Measurements from ENCODE around the gene EXOC6B. TPM values are rescaled to one million over a fixed set of nuclear protein-coding genes. Genes with fewer than 3 reads are reported as not detected.

EXOC6B gene
- total RNA-seq, 1 donor from 2014 or later, result 33.0 TPM

DNA sequence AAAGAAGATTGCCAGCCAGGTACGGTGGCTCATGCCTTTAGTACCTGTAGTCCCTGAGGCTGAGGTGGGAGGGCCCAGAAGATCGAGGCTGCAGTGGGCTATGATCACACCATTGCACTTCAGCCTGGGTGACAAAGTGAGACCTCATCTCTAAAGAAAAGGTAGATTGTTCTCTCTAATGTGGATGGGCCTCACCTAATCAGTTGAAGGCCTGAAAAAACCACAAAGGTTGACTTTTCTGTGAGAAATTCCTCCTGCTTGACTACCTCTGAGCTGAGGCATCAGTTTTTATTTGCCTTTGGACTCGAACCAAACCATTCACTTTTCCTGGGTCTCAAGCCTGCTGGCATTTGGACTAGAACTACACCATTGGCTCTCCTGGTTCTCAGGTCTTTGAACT lies 536.1 kb downstream of the EXOC6B start:
- ATAC-seq, result no peak
- intact Hi-C loops (cut with DNase I), result no loop called here
- Histone ChIP-seq H3K4me3 (no peak overlapping the region), H3K27me3 (ENCODE audit: low read depth) (no peaks in the 10 kb centered on the region), H3K36me3 (no peaks in the 10 kb centered on the region), H3K4me1 (no peaks in the 10 kb centered on the region), H3K27ac (no peak overlapping the region), H3K9me3 (no peaks in the 10 kb centered on the region)
- DNase-seq, result no peak
- TF ChIP-seq, protein P1, sequence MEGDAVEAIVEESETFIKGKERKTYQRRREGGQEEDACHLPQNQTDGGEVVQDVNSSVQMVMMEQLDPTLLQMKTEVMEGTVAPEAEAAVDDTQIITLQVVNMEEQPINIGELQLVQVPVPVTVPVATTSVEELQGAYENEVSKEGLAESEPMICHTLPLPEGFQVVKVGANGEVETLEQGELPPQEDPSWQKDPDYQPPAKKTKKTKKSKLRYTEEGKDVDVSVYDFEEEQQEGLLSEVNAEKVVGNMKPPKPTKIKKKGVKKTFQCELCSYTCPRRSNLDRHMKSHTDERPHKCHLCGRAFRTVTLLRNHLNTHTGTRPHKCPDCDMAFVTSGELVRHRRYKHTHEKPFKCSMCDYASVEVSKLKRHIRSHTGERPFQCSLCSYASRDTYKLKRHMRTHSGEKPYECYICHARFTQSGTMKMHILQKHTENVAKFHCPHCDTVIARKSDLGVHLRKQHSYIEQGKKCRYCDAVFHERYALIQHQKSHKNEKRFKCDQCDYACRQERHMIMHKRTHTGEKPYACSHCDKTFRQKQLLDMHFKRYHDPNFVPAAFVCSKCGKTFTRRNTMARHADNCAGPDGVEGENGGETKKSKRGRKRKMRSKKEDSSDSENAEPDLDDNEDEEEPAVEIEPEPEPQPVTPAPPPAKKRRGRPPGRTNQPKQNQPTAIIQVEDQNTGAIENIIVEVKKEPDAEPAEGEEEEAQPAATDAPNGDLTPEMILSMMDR (IDR thresholded peaks at IDR 0.05), result no peak

DNA sequence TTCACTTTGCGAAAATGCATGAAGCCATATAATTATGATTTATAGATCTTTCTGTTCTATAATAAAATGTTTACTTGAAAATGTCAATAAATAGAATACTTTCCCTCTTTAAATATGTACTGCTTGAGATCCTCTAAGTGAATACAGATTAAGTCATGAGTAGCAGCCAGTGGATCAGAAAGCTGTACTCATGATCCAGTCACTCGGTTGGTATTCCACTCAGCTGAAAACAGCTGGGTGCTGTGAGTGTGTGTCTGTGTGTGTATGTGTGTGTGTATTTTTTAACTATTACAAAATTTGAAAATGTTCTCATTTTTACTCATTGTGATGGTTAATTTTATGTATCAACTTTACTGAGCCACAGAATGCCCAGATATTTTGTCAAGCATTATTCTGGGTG lies 536.5 kb downstream of the EXOC6B start:
- ATAC-seq (no peak), DNase-seq (no peak)
- Histone ChIP-seq H3K4me3 (no peak overlapping the region), H3K27me3 (ENCODE audit: low read depth) (no peaks in the 10 kb centered on the region), H3K9me3 (no peaks in the 10 kb centered on the region), H3K4me1 (no peaks in the 10 kb centered on the region), H3K27ac (no peak overlapping the region), H3K36me3 (no peaks in the 10 kb centered on the region)
- intact Hi-C loops (cut with DNase I), result no loop called here
- TF ChIP-seq, protein P1 (IDR thresholded peaks at IDR 0.05), result no peak

DNA sequence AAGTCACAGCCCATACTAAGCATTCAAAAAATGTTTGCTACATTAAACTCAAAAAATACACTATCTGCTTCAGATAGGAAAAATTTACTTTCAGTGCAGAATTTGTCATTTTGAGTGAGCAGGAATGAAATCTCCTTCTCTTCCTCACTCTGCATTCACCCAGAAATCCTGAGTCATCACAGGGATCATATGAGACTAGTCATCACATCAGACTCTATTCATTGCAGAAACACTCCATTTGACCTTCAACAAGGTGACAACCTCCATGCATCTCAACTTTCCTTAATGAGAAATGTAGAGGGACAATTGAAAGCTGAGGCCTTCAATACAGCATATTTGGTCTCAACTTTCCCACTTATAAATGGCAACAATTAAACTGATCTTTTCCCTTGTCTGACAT lies 547.8 kb downstream of the EXOC6B start:
- Histone ChIP-seq H3K27ac (no peak overlapping the region), H3K9me3 (no peaks in the 10 kb centered on the region), H3K27me3 (ENCODE audit: low read depth) (no peaks in the 10 kb centered on the region), H3K36me3 (no peaks in the 10 kb centered on the region), H3K4me1 (peaks cover 5% of the 10 kb centered on the region), H3K4me3 (no peak overlapping the region)
- ATAC-seq (no peak), DNase-seq (no peak)
- intact Hi-C loops (cut with DNase I), result no loop called here
- TF ChIP-seq, protein P1 (IDR thresholded peaks at IDR 0.05), result no peak

DNA sequence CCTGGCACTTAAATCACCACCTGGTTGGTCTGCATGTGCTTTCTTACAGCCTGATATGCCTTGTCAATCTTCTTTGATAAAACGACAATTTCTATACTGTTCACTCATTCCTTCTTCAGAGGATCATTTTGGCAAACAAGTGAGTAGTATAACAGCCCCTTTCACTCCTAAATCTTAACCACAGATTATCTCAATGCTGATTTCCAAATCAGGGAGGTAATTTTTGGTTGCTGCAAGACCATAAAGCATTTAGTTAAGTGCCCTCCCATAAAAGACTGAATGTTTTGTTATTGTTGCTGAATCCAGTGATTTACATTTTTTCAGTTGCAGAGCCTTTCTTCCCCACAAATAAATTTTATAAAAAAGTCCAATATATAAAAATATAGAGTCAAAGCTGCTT lies 549.0 kb downstream of the EXOC6B start:
- ATAC-seq, result no peak
- DNase-seq, result no peak
- Histone ChIP-seq H3K4me1 (peaks cover 5% of the 10 kb centered on the region), H3K27me3 (ENCODE audit: low read depth) (no peaks in the 10 kb centered on the region), H3K4me3 (no peak overlapping the region), H3K9me3 (no peaks in the 10 kb centered on the region), H3K36me3 (no peaks in the 10 kb centered on the region), H3K27ac (no peak overlapping the region)
- TF ChIP-seq, protein P1 (IDR thresholded peaks at IDR 0.05), result no peak
- intact Hi-C loops (cut with DNase I), result no loop called here

DNA sequence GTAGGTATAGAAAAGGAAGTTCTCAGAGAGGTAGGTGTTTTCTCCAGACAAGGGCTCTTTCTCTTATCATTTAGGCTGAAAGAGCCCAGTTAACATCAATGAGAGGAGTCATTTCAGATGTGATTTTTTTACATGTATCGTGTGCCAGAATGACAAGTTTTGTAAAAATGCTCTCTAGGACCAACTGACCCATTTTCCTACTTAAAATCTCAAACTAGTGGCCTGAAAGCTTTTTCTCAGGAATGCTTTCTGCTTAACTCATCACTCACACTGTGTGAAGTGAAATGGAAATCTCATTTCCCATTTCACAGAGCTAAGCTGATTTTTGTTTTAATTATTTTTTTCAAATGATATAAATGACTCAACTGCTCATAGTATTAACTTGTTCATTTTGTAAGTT lies 549.5 kb downstream of the EXOC6B start:
- TF ChIP-seq, protein P1 (IDR thresholded peaks at IDR 0.05), result no peak
- intact Hi-C loops (cut with DNase I), result no loop called here
- H3K4me1 ChIP-seq, result peaks cover 6% of the 10 kb centered on the region
- DNase-seq (no peak), ATAC-seq (no peak)
- H3K36me3 ChIP-seq, result no peaks in the 10 kb centered on the region
- no peaks in the 10 kb centered on the region for H3K9me3 ChIP-seq
- H3K4me3 ChIP-seq, result no peak overlapping the region
- H3K27ac ChIP-seq, result no peak overlapping the region
- no peaks in the 10 kb centered on the region for H3K27me3 ChIP-seq (ENCODE audit: low read depth)

DNA sequence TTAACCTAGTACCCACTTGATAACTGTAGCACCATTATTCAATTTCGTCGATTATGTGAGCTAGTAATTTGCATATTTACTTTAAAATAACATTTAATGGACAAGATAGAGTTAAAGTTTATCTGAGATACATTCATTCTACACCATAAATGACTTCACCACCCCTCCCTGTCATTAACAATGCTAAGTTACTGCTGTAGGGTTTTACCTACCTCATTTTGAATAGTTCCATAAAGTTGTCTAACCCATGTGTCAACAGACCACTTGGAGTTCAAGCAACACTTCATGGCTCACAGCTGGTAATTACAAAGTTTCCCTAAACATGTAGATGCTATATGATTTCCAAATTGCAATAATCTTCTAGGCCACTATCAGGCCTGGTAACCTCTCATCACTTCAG lies 550.7 kb downstream of the EXOC6B start:
- Histone ChIP-seq H3K4me3 (no peak overlapping the region), H3K27me3 (ENCODE audit: low read depth) (no peaks in the 10 kb centered on the region), H3K9me3 (no peaks in the 10 kb centered on the region), H3K27ac (no peak overlapping the region), H3K4me1 (peaks cover 12% of the 10 kb centered on the region), H3K36me3 (no peaks in the 10 kb centered on the region)
- ATAC-seq (no peak), DNase-seq (no peak)
- intact Hi-C loops (cut with DNase I), result no loop called here
- TF ChIP-seq, protein P1 (IDR thresholded peaks at IDR 0.05), result no peak

All from lower lobe of right lung (tissue), 2 donors.